HG03064 (cell line): ENCODE results near the gene C16orf86.

Source experiments
- ATAC-seq: cut with Tn5 transposase; IDR thresholded peaks from one replicate; pipeline ENCODE4 v1.9.1; 2021; ENCODE audit warnings: low read depth; ENCODE audit not compliant: unreplicated experiment

The C16orf86 gene, protein sequence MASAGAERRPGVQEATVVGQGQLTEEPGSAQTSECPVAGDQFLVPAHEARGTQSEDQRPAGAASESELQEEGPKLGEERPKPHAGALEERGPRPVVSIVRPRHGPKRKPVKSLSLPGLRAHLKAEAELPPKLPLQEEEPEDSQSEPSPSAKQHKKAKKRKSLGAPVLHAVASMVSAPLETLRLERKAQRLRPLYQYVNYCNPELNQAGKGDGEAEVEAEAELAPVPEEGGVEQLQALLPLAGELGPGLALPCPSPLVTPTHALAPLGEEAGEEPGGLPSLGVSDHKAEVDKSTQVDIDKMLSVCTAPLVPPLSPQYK

DNA sequence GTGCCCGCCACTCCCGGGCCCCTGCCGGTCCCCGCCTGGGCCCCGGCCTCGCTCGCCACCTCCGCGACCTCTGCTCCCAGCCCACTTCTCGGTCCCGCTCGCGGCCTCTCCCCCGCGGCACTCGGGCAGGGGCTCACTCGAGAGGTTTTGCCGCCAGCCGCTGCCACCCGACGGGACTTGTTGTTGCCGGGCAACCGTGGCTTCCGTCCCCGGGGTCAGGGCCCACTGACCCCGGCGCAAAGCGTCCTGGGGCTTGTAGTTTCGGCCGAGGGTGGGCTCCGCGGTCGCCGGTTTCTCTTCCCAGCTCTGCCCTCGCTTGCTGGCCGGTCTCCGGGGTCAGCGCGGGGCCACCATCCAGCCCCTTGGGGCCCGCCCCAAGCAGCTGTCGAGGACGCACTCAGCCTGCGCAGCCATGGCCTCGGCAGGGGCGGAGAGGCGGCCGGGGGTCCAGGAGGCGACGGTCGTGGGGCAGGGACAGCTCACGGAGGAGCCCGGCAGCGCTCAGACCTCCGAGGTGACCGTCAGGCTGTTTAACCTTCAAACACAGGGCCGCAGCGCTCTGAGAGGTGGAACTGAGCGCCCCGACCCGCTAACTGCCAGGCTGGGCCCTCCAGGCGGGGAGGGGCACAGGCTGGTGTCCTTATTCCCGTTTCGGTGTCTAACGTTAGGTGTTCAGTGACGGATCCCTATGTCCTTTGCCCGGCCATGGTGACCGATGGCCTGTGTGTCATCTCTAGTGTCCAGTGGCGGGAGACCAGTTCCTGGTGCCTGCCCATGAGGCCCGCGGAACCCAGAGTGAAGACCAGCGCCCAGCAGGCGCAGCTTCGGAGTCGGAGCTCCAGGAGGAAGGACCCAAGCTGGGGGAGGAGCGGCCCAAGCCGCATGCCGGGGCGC is at the start of gene C16orf86, which contains the start of gene ENKD1:
Gene C16orf86 (plus strand): TSS at position 256 of the 894 bp plus-strand sequence. CDS start 157 bp downstream, at position 413.
Gene ENKD1 (minus strand): TSS at position 192 of the 894 bp plus-strand sequence. CDS start 308 bp downstream, outside the sequence.
- ATAC-seq, result no peak

DNA sequence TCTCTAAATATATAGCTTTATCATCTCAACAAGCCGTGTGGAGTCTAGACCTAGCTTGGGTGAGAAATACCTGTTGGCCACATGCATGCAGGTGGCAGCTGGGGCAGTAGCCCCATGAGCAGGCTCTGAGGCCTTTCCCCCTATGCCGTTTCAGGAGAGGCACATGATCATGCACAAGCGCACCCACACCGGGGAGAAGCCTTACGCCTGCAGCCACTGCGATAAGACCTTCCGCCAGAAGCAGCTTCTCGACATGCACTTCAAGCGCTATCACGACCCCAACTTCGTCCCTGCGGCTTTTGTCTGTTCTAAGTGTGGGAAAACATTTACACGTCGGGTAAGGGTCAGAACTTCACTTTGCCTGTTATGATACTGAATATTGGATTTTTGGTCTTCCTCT is 38.4 kb upstream of the C16orf86 start:
- ATAC-seq, result no peak

DNA sequence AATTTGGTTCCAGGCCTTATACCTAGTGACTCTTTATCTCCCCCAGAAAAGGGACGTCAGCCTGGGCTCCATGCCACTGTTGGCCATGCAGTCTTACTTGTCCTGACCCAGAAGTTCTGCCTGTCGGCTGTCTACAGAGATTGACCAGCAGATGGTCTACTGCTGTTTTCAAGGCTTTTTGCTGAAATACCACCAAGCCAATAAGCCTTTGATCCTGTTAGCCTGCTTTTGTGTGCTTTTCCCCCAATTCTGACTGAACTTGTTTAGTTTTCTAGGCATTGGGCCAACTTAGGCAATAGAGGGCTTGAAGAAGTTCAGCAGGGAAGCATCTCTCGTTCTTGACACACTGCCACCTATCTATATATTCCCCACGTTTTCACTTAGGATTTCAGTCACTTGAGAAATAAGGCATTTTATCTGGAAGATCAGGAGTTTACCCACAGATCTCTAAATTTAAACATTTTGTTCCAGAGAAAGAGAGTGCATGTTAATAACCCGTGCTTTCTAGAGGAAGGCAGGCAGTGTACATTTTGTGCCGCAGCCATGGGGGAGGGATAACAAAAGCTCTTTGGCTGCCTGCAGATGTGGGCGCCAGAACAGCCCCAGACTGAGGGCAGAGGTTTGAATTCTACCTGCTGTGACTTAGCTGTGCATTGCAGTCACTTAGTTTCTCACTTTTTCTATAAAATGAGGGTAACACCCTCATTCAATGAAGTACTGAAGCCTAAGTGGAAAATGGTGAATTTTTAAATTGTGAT is 34.0 kb upstream of the C16orf86 start:
- no peak for ATAC-seq

DNA sequence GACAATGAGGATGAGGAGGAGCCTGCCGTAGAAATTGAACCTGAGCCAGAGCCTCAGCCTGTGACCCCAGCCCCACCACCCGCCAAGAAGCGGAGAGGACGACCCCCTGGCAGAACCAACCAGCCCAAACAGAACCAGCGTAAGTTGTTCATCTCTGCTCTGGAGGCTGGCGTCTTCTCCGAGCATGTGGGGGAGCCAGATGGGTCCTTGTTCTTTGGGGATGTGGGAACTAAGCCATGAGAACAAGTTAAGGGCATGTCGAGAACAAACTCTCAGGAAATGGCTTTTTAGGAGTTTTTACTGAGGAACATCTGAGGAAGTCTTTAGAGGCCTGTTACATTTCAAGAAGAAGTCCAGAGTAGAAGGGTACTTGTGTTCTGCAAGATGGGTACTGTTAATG is 29.9 kb upstream of the C16orf86 start:
- ATAC-seq, result no peak

DNA sequence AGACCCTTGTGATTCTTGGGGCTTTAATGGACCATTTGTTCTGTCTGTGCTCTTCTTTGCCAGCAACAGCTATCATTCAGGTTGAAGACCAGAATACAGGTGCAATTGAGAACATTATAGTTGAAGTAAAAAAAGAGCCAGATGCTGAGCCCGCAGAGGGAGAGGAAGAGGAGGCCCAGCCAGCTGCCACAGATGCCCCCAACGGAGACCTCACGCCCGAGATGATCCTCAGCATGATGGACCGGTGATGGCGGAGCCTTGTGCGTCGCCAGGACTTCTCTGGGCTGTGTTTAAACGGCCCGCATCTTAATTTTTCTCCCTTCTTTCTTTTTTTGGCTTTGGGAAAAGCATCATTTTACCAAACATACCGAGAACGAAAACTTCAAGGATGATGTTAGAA is 29.0 kb upstream of the C16orf86 start:
- no peak for ATAC-seq

DNA sequence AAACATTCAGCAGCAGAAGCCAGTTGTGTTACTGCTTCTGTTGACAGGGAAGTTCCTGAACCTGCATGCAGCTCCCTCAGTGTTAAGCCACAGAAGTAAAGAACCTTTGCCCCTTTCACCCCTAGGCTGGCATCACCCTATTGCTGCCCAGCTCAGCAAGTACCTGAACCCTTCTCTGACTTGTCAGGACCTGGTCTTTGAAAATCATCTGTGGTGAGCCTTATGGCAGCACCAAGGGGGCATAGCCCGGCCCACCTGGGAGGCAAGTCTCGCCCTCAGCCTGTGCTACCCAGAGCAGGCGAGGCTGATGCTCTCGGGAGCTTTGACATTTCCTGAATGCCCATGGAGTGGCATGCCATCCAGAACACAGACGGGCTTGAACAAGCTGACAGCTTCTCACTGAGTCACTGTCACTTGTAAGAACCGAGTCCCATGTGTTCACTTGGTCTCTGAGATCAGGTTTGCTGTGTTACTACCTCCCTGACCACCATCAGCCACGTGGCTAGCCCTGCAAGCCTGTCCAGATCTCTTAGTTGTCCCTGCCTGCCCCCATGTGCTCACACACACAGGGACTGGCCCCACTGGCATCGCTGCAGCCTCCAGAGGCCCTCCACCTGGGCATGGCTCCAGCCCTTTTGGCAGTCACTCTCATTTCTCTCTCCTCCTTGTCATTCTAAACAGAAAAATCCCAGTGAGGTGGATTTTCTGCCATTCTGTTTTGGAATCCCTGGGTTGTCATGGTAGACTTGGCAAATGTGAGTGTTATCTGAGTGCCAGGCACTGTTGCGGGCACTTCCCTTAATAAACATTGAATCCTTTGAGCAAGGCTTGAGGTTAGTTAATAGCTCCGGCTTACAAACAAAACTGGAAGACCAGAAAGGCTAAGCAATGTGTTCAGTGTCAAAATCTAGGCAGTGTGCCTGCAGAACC is 24.6 kb upstream of the C16orf86 start:
- ATAC-seq, result no peak

DNA sequence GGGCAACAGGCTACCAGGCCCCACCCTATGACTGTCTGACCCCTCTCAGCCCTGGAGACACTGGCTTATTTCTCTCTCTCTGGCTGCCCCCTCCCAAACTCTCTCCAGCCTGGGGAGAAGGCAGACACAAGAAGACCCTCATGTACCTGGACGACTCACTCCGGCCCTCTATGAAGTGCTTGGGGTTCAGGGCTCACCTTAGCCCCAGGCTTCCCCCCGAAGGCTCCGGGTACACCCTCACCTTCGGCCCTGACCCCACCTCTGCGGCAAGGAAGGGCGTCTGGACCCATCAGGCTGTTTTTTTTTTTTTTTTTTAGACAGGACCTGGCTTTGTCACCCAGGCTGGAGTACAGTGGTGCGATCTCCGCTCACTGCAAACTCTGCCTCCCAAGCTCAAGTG is 22.6 kb upstream of the C16orf86 start:
- no peak for ATAC-seq

DNA sequence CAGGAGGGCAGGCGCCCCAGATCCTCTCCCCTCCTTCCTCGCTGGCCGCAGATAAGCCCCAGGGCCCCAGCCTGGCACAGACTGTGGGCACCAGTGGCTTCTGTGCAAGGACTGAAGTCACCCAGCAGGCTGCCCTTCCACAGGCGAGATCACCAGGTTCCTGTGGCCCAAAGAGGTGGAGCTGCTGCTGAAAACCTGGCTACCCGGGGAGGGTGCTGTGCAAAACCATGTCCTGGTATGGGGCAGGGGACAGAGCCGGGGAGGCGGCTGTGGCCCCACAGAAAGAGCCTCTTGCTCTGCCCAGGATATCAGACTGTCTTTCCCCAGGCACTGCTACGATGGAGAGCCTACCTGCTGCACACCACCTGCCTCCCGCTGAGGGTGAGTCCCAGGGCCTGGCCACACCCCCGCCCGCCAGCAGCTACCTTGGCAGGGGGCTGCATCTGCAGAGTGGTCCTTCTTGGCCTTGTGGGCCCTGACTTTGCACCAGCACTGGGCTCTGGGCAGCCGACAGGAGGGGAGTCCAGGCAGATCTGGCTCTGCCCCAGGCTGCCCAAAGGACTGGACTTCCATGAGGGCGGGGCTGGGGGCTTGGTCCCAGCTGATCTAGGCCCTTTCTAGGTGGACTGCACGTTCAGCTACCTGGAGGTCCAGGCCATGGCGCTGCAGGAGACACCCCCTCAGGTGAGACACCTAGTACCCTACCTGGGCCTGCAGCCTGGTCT is 21.1 kb upstream of the C16orf86 start:
- no peak for ATAC-seq

DNA sequence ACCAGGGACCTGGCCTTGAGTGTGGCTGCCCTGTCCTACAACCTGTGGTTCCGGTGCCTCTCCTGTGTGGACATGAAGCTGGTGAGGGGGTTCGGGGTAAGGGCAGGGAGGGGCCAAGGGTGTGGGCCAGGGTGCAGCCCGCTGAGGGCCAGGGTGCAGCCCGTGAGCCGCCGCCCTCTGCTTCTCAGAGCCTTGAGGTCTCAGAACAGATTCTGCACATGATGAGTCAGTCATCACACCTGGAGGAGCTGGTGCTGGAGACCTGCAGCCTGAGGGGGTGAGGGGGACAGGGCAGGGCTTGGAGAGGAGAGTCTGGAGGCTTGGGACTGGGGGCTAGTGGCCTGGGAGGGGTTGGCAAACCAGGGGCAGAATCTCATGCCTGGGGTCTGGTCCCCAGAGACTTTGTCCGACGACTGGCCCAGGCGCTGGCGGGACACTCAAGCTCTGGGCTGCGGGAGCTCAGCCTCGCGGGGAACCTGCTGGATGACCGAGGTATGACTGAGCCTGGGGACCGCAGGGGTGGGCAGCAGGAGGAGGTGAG is 19.4 kb upstream of the C16orf86 start:
- ATAC-seq, result no peak

DNA sequence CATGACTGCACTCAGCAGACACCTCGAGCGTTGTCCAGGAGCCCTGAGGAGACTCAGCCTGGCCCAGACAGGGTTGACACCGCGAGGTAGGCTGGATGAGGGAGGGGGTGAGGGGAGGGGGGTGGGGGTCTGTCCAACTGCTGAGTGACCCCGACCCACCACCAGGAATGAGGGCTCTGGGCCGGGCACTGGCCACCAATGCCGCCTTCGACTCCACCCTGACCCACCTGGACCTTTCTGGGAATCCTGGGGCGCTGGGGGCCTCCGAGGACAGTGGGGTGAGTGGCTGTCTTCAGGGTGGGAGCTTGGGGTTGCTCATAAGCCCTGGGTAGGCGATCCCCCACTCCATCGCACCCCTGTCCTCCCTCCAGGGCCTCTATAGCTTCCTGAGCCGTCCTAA is 18.9 kb upstream of the C16orf86 start:
- no peak for ATAC-seq

DNA sequence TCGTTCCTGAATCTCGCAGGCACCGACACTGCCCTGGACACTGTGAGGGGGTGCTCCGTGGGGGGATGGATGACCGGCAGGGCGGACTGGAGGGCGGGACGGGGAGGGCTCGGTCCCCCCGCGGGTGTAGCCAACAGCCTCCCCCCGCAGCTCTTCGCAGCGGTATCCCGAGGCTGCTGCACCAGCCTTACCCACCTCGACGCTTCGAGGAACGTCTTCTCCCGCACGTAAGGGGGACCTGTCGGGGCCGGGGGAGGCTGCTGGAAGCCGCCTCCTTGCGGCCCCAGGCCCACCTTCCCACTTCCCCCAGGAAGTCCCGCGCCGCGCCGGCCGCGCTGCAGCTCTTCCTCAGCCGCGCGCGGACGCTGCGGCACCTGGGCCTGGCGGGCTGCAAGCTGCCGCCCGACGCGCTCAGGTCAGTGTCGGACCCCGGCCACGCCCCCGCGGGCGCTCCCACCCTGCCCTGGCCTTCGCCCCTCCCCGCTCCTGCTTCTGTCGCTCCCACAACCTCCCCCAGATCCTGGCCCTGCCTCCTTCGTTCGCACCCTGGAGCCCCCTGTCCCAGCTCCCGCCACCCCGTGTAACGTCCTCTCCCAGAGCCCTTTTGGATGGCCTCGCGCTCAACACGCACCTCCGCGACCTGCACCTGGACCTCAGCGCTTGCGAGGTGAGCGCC is 18.4 kb upstream of the C16orf86 start:
- no peak for ATAC-seq

DNA sequence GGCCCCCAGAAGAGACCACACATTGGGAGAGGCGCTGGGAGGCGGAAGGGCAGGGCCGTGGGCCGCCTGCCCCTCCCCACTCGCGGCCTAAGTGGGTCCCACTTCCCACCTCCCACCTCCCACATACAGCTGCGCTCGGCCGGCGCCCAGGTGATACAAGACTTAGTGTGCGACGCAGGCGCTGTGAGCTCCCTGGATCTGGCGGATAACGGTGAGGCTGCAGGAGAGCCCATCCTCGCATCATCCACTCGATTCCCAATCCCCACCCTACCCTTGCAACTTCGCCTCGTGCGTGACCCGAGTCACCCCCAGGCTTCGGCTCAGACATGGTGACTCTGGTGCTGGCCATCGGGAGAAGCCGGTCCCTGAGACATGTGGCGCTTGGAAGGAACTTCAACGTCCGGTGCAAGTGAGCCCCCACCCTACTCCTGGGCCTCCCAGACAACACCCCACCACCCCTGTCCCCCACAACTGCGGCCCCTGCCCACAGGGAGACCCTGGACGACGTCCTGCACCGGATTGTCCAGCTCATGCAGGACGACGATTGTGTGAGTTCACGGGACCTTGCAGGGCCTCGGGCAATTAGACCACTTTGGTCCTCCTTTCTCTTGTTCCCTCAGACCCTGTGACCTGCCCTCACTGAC is 17.7 kb upstream of the C16orf86 start:
- ATAC-seq, result no peak

DNA sequence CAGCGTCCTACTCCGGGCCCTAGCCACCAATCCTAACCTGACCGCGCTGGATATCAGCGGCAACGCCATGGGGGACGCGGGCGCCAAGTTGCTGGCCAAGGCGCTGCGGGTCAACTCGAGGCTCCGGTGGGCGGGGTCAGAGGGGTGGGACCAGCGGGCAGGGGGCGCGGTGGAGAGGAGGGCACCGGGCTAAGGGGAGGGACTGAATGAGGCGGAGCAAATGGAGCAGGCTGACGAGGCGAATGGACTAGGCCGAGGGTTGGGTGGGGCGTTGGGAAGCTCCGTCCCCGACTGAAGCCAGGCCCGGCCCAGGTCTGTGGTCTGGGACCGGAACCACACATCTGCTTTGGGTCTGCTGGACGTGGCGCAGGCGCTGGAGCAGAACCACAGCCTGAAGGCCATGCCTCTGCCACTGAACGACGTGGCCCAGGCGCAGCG is 17.1 kb upstream of the C16orf86 start:
- no peak for ATAC-seq

DNA sequence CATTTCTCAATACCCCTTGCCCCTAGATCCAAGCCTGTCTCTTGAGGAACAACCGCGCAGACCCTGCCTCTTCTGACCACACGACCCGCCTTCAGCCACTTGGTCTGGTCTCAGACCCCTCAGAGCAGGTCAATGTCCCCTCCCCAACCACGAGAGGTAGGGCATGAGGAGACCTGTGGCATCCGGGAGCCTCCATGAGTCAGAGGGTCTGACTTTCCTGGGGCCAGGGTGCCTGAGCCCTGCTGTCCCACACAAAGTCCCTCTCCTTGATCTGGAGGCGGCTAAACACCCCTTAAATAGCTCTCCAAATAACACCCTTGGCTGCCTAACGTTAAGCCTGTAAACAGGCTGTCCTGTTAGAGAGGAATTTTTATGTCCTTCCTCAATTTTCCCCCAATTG is 16.6 kb upstream of the C16orf86 start:
- no peak for ATAC-seq

DNA sequence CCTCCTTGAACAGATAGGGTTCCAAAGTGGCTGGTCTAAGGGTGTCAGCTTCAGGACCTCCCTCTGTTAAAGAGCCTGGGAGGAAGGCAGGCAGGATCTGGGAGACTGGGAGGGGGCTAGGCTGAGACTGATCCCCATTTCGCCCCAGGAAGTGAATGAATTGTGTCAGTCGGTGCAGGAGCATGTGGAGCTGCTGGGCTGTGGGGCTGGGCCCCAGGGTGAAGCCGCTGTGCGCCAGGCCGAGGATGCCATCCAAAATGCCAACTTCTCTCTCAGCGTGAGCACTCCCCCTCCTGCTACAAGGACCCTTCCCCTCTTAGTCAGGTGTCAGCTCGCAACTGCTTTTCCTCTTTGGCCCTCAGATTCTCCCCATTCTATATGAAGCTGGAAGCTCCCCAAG is 15.6 kb upstream of the C16orf86 start:
- ATAC-seq, result no peak

DNA sequence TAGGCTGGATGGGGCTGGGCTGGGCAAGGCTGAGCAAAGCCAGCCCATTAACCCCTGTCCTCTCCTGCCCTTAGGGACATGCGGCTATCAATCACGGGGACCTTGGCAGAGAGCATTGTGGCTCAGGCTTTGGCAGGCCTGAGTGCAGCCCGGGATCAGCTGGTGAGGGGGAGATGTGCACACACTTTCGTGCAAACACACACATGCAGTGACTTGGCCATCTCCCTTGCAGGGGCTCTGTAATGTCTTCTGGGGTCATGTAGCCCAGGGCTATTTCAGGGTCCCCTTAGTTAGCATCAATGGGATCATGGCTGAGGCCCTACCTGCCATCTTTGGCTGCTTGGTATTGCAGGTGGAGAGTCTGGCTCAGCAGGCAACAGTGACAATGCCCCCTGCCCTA is 14.8 kb upstream of the C16orf86 start:
- no peak for ATAC-seq

DNA sequence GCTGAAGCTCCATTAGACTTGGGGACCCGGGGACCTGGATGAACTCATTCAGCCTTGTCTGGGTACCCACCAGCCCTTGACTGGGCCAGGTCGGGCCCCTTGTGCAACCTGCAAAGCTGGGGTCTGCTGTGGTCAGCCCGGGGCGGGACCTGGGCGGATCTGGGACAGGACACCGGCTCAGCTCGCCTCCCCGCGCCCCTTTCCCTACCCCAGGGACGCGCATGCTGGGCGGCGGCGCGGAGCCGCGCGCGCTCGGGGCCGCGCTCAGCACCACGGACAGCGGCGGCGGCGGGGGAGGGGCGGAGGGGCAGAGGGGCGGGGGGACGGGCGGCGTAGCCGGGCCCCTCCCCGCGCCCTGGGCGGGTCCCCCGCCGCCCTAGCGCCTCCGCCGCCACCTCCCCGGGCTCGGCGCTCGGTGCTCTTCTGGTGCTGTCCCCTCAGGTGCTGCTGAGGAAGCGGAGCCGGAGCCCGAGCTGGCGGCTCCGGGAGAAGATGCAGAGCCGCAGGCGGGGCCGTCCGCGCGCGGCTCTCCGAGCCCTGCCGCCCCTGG is 14.0 kb upstream of the C16orf86 start:
- ATAC-seq, result no peak
